ENCODE measurements around the gene MASTL.

- TF ChIP-seq POLR2AphosphoS5 (IDR thresholded peaks at IDR 0.05; ENCODE audit: low read depth, low read length) = no peak
- TF ChIP-seq TAF1 (IDR thresholded peaks at IDR 0.05; ENCODE audit: low read depth, low read length) = no peak
- no peak for TF ChIP-seq POLR2A (IDR thresholded peaks at IDR 0.05; ENCODE audit: low read depth, low read length)
- no peak for TF ChIP-seq SPI1 (IDR thresholded peaks at IDR 0.05; ENCODE audit: low read depth, low read length)
- no peak for TF ChIP-seq POU2F2 (IDR thresholded peaks at IDR 0.05; ENCODE audit: low read depth, low read length)
- no peak for TF ChIP-seq PAX5 (IDR thresholded peaks at IDR 0.05; ENCODE audit: insufficient read depth, low read length, severe bottlenecking)
Observed at GRCh38 chr10:27190508-27190907, 35.4 kb downstream of the MASTL start.

All from GM12891 (cell line).